Right atrium auricular region (tissue), 2 donors: ENCODE results near the gene RABEP2. TPM values are rescaled to one million over a fixed set of nuclear protein-coding genes. Genes with fewer than 3 reads are reported as not detected.
"Not testable (repeated sequence)": the region's sequence is repeated elsewhere in the genome, so short reads cannot be mapped to it uniquely, and the experiment has no call there.

Experiments
- DNase-seq: peaks from one replicate; pipeline ENCODE4 v3.0.0-alpha.2; 2019; ENCODE audit warnings: low spot score
- H3K27ac ChIP-seq, 2 donors: fragments of 200-600 bp; sonication (generic); 1 replicate in 1 of 2; 2 replicates in 1 of 2; pipeline ENCODE4 v1.5.1; 2016 to 2019
- H3K27me3 ChIP-seq, 2 donors: fragments of 200-600 bp; sonication (generic); one replicate each; pipeline versions ENCODE4 v1.5.1 to v1.6.0; 2017 to 2019
- H3K36me3 ChIP-seq: fragments of 200-600 bp; sonication (generic); one replicate; pipeline ENCODE4 v1.5.1; 2016
- H3K4me1 ChIP-seq, 2 donors: fragments of 200-600 bp; sonication (generic); one replicate each; pipeline versions ENCODE4 v1.5.1 to v1.6.0; 2017 to 2019
- H3K4me3 ChIP-seq, 2 donors: fragments of 200-600 bp; sonication (generic); 1 replicate in 1 of 2; 2 replicates in 1 of 2; pipeline ENCODE4 v1.5.1; 2017 to 2019; ENCODE audit warnings: mild to moderate bottlenecking in 1 of 2, moderate library complexity in 1 of 2
- H3K9me3 ChIP-seq, 2 donors: fragments of 200-600 bp; sonication (generic); one replicate each; pipeline ENCODE4 v1.5.1; 2019
- CTCF ChIP-seq, 2 donors: fragments of 200-600 bp; sonication (generic); IDR thresholded peaks; one replicate each; pipeline ENCODE4 v1.5.1; 2019; ENCODE audit warnings: antibody characterized with exemption in 2 of 2
- total RNA-seq, 2 donors: library from RNA; depleted of rRNA; stranded (reverse); fragments of >200 nt; gene quantifications; one replicate each; pipeline ENCODE4 v1.1.0, GENCODE V29; 2016

RABEP2 gene
- total RNA-seq, 2 donors from 2014 or later = 18.2 to 22.5 TPM

GRCh38 chr16:28946681-28947080 is 21.6 kb upstream of the RABEP2 start:
- H3K36me3 ChIP-seq = no peaks in the 10 kb centered on the region
- H3K4me1 ChIP-seq = peaks cover 0 to 9% of the 10 kb centered on the region in 2 donors
- no peak overlapping the region for H3K4me3 ChIP-seq
- H3K27me3 ChIP-seq = no peaks in the 10 kb centered on the region
- no peak for TF ChIP-seq CTCF (IDR thresholded peaks at IDR 0.05)
- H3K27ac ChIP-seq = no peak overlapping the region
- no peaks in the 10 kb centered on the region for H3K9me3 ChIP-seq
- no peak for DNase-seq

DNA sequence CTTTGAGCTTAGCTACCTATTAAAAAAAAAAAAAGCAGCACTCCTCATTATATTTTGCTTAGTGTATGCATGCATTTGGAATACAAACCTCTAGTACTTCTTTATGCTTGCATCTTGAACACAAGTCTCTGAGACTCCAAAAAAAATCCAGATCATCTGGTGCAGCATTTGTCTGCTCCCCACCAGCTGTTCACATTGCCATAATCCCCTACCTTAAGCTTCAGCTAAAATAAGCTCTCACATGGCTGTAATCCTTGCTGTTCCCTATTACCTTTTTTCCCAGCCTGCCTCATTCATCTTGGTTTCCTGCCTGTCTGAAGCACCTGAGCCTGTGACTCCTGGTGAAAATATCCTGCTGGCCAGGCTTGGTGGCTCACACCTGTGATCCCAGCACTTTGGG is 18.2 kb upstream of the RABEP2 start:
- DNase-seq = no peak
- Histone ChIP-seq H3K27ac (no peak overlapping the region), H3K4me1 (peaks cover 0 to 5% of the 10 kb centered on the region in 2 donors), H3K36me3 (no peaks in the 10 kb centered on the region), H3K9me3 (no peaks in the 10 kb centered on the region), H3K4me3 (no peak overlapping the region), H3K27me3 (no peaks in the 10 kb centered on the region)
- no peak for TF ChIP-seq CTCF (IDR thresholded peaks at IDR 0.05)

GRCh38 chr16:28939825-28940224 is 14.8 kb upstream of the RABEP2 start:
- H3K4me3 ChIP-seq, H3K36me3 ChIP-seq, H3K4me1 ChIP-seq, H3K9me3 ChIP-seq, H3K27me3 ChIP-seq, DNase-seq, H3K27ac ChIP-seq: not testable (repeated sequence)

DNA sequence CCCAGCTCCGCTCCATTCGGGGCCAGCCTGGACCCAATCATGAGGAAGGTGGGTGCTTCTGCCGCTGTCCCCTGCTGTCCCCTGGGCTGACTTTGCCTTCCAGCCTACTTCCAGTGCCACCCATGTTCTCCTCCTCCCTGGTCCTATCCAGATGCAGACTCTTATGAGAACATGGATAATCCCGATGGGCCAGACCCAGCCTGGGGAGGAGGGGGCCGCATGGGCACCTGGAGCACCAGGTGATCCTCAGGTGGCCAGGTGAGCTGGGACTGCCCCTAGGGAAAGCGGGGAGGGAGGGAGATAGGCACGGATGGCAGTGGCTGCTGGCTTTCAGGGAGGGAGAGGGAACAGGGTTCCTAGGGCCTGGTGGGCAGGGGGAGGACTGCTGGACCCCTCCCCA is 13.7 kb upstream of the RABEP2 start:
- Histone ChIP-seq H3K4me3 (no peak overlapping the region), H3K27ac (no peak overlapping the region), H3K9me3 (no peaks in the 10 kb centered on the region), H3K27me3 (no peaks in the 10 kb centered on the region), H3K4me1 (no peaks in the 10 kb centered on the region), H3K36me3 (no peaks in the 10 kb centered on the region)
- TF ChIP-seq CTCF (IDR thresholded peaks at IDR 0.05) = no peak
- no peak for DNase-seq

GRCh38 chr16:28937222-28937876 is 12.3 kb upstream of the RABEP2 start:
- TF ChIP-seq CTCF (IDR thresholded peaks at IDR 0.05) = no peak
- Histone ChIP-seq H3K4me1 (no peaks in the 10 kb centered on the region), H3K27ac (no peak overlapping the region), H3K4me3 (no peak overlapping the region), H3K36me3 (no peaks in the 10 kb centered on the region), H3K27me3 (no peaks in the 10 kb centered on the region), H3K9me3 (no peaks in the 10 kb centered on the region)
- DNase-seq = no peak

DNA sequence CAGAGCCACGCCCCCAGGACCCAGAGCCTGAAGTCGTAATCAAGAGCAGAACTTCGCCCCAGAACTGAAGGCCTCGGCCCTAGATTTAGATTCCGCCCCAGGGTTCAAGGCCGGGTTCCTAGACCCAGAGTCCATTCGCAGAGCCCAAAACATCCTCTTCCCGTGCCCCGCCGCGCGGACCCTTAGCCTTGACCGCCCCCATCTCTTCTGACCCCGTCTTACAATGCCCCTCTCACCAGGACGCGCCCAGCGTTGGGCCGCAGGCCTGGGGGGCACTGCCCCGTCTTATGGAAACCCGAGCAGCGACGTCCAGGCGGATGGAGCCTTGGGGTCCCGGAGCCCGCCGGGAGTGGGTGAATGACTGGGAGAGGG is 11.7 kb upstream of the RABEP2 start:
- Histone ChIP-seq H3K27ac (no peak overlapping the region), H3K36me3 (no peaks in the 10 kb centered on the region), H3K4me3 (peak overlapping the region in 1 of 2 donors; percentile 34), H3K4me1 (no peaks in the 10 kb centered on the region), H3K9me3 (no peaks in the 10 kb centered on the region), H3K27me3 (no peaks in the 10 kb centered on the region)
- TF ChIP-seq CTCF (IDR thresholded peaks at IDR 0.05) = no peak
- DNase-seq = no peak
